K562 (cell line): ENCODE measurements around the gene ZFP3. TPM values are rescaled to one million over a fixed set of nuclear protein-coding genes. Genes with fewer than 3 reads are reported as not detected.
A peak's percentile ranks its signal among the peaks of the same experiment; 100 is the strongest.

Experiments
- ATF1 ChIP-seq, 2 experiments: fragments of 450-650 bp in 1 of 2; IDR thresholded peaks; 2 replicates each; pipeline ENCODE4 v1.6.1; 2016; ENCODE audit warnings: missing compliant biosample characterization in 1 of 2, missing genetic modification characterization in 1 of 2
- BRF1 ChIP-seq: IDR thresholded peaks from 3 replicates; pipeline ENCODE4 v1.6.1; 2011; ENCODE audit warnings: borderline replicate concordance, mild to moderate bottlenecking; ENCODE audit not compliant: insufficient read length; ENCODE audit errors: extremely low read depth
- ETV1 ChIP-seq: fragments of 450-650 bp; conservative IDR thresholded peaks from 2 replicates; pipeline ENCODE4 v1.6.1; 2016; ENCODE audit warnings: missing genetic modification characterization, control low read depth, low read depth, missing compliant biosample characterization
- GABPB1 ChIP-seq: sonication (generic); formaldehyde crosslinking; IDR thresholded peaks from 2 replicates; pipeline ENCODE4 v1.8.0; 2022; ENCODE audit warnings: mild to moderate bottlenecking, missing genetic modification reagents
- HNRNPK ChIP-seq: fragments of 200-400 bp; formaldehyde crosslinking; IDR thresholded peaks from one replicate; pipeline ENCODE4 v1.6.1; 2018; ENCODE audit warnings: mild to moderate bottlenecking, low read depth, low read length; ENCODE audit not compliant: poor library complexity, severe bottlenecking
- KDM2B ChIP-seq: fragments of 250-450 bp; sonication (Bioruptor Pico); IDR thresholded peaks from 2 replicates; pipeline ENCODE4 v1.8.0; 2021; ENCODE audit warnings: mild to moderate bottlenecking, moderate library complexity
- TRIM28 ChIP-seq: fragments of 450-650 bp; IDR thresholded peaks from 2 replicates; pipeline ENCODE4 v1.6.1; 2017
- ZBTB7A ChIP-seq: IDR thresholded peaks from 2 replicates; pipeline ENCODE4 v1.6.1; 2011; ENCODE audit warnings: low read depth, mild to moderate bottlenecking, low read length, moderate library complexity, borderline replicate concordance; ENCODE audit not compliant: control insufficient read depth
- ZBTB8A ChIP-seq: fragments of 450-650 bp; IDR thresholded peaks from 2 replicates; pipeline ENCODE4 v1.6.1; 2018; ENCODE audit warnings: mild to moderate bottlenecking, moderate library complexity; ENCODE audit not compliant: partially characterized antibody
- ZNF263 ChIP-seq: sonication (generic); formaldehyde crosslinking; IDR thresholded peaks from 2 replicates; pipeline ENCODE4 v1.8.0; 2022; ENCODE audit warnings: mild to moderate bottlenecking, missing genetic modification reagents, borderline replicate concordance
- ZNF785 ChIP-seq: fragments of 250-450 bp; sonication (Bioruptor Pico); IDR thresholded peaks from 2 replicates; pipeline ENCODE4 v1.4.0; 2020; ENCODE audit warnings: mild to moderate bottlenecking
- polyA plus RNA-seq, 8 experiments: library from polyadenylated mRNA; depleted of rRNA in 4 of 8; stranded (reverse) in 5 of 8; unstranded in 3 of 8; fragments of >200 nt; fragmentation: Nextera tagmentation in 2 of 8; fragmentation: Illumina TruSeq in 1 of 8; extraction: Ambion mirVana in 2 of 8; extraction: Trizol in 1 of 8; gene quantifications; 2 replicates each; pipeline versions ENCODE4 v1.2.1 to v1.2.3, GENCODE V29; 2011 to 2014; ENCODE audit warnings: inconsistent platforms in 1 of 8, missing spikeins in 1 of 8
- total RNA-seq, 7 experiments: library from RNA; depleted of rRNA in 6 of 7; stranded (reverse); fragments of >200 nt in 6 of 7; fragmentation: Illumina TruSeq in 2 of 7; extraction: Trizol in 2 of 7; gene quantifications; 2 replicates each; pipeline versions ENCODE4 v1.2.1 to v1.2.3, GENCODE V29; 2011 to 2021; ENCODE audit warnings: low replicate concordance in 1 of 7
- TF ChIP-seq, protein P1 (sequence below): fragments of 250-450 bp; sonication (Bioruptor Pico); IDR thresholded peaks from 2 replicates; pipeline ENCODE4 v1.4.0; 2020; ENCODE audit warnings: mild to moderate bottlenecking, moderate library complexity, borderline replicate concordance
- TF ChIP-seq, protein P2 (sequence below): fragments of 200-800 bp; sonication (Bioruptor generic); IDR thresholded peaks from 2 replicates; pipeline ENCODE4 v1.6.1; 2017; ENCODE audit warnings: missing genetic modification characterization, missing compliant biosample characterization
- TF ChIP-seq, protein P3 (sequence below): sonication (generic); formaldehyde crosslinking; IDR thresholded peaks from 2 replicates; pipeline ENCODE4 v1.9.0; 2022; ENCODE audit warnings: mild to moderate bottlenecking, missing genetic modification reagents
- TF ChIP-seq, protein P4 (sequence below): sonication (generic); formaldehyde crosslinking; IDR thresholded peaks from 2 replicates; pipeline ENCODE4 v1.8.0; 2023; ENCODE audit warnings: mild to moderate bottlenecking, missing genetic modification reagents

The ZFP3 gene
- total and polyA plus RNA-seq, 9 of the 15 experiments (the other 6 are each of a cell fraction or from before 2014, with no cell fraction given), result 0.04 TPM; not detected in 8

DNA sequence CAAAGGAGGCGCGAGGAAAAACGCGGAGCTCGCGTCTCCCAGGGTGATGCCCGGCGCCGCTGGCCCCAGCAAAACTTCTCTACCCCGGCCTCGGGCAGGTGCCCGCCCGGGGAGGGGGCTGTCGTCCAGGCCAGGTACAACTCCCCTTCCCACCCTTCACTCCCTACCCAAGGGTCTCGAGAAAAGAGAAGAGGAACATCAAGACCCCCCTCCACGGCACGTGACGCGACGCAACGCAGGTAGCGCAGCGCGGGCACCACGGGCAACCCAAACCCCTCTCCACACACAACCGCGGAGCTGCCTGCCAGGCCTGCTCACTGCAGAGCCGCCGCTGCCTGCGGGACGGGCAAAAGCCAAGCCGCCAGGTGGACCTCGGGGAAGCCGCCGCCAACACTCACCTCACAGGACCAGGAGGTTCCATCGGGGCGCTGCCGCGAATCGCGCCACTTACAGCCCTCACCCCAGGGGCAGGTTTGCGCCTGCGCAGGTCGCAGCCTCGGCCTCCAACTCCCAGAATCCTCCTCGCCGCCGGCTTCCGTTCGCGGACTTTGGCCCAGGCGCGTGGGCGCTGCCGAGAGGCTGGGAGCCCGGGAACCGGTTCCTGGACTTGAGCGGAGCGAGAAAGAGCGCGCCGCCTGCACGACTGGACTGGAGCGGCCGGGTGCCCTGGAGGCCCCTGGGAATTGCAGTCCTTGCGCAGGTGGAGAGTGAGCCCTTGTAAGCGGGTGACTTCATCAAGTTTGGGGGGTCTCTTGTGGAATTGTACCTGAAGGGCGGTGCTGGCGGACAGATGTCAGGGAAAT lies 33.3 kb downstream of the ZFP3 start, which contains the start of gene ZNF232 (continued):
- TF ChIP-seq, protein P1, sequence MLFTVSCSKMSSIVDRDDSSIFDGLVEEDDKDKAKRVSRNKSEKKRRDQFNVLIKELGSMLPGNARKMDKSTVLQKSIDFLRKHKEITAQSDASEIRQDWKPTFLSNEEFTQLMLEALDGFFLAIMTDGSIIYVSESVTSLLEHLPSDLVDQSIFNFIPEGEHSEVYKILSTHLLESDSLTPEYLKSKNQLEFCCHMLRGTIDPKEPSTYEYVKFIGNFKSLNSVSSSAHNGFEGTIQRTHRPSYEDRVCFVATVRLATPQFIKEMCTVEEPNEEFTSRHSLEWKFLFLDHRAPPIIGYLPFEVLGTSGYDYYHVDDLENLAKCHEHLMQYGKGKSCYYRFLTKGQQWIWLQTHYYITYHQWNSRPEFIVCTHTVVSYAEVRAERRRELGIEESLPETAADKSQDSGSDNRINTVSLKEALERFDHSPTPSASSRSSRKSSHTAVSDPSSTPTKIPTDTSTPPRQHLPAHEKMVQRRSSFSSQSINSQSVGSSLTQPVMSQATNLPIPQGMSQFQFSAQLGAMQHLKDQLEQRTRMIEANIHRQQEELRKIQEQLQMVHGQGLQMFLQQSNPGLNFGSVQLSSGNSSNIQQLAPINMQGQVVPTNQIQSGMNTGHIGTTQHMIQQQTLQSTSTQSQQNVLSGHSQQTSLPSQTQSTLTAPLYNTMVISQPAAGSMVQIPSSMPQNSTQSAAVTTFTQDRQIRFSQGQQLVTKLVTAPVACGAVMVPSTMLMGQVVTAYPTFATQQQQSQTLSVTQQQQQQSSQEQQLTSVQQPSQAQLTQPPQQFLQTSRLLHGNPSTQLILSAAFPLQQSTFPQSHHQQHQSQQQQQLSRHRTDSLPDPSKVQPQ (CRISPR knock-in tag), result no peak
- TF ChIP-seq, protein P2, sequence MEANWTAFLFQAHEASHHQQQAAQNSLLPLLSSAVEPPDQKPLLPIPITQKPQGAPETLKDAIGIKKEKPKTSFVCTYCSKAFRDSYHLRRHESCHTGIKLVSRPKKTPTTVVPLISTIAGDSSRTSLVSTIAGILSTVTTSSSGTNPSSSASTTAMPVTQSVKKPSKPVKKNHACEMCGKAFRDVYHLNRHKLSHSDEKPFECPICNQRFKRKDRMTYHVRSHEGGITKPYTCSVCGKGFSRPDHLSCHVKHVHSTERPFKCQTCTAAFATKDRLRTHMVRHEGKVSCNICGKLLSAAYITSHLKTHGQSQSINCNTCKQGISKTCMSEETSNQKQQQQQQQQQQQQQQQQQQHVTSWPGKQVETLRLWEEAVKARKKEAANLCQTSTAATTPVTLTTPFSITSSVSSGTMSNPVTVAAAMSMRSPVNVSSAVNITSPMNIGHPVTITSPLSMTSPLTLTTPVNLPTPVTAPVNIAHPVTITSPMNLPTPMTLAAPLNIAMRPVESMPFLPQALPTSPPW (CRISPR knock-in tag), result no peak
- TF ChIP-seq ZBTB7A (0 out of 2 replicates have a peak, but pooled peaks have one; percentile 23), TRIM28 (no peak), BRF1 (no peak), KDM2B (CRISPR knock-in tag) (0 out of 2 replicates have a peak, but pooled peaks have one; percentile 76), HNRNPK (no peak), GABPB1 (CRISPR knock-in tag) (peak; percentile 73; the same call in 1 of the 2 replicates), ZNF785 (CRISPR knock-in tag) (no peak), ATF1 (CRISPR knock-in tag; IDR thresholded peaks at IDR 0.05) (no peak), ATF1 (tag; IDR thresholded peaks at IDR 0.05) (peak; percentile 55), ETV1 (tag) (peak; percentile 72), ZBTB8A (no peak), ZNF263 (no peak)
- TF ChIP-seq, protein P3, sequence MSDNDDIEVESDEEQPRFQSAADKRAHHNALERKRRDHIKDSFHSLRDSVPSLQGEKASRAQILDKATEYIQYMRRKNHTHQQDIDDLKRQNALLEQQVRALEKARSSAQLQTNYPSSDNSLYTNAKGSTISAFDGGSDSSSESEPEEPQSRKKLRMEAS (CRISPR knock-in tag), result peak; percentile 67; the same call in 1 of the 2 replicates
- TF ChIP-seq, protein P4, sequence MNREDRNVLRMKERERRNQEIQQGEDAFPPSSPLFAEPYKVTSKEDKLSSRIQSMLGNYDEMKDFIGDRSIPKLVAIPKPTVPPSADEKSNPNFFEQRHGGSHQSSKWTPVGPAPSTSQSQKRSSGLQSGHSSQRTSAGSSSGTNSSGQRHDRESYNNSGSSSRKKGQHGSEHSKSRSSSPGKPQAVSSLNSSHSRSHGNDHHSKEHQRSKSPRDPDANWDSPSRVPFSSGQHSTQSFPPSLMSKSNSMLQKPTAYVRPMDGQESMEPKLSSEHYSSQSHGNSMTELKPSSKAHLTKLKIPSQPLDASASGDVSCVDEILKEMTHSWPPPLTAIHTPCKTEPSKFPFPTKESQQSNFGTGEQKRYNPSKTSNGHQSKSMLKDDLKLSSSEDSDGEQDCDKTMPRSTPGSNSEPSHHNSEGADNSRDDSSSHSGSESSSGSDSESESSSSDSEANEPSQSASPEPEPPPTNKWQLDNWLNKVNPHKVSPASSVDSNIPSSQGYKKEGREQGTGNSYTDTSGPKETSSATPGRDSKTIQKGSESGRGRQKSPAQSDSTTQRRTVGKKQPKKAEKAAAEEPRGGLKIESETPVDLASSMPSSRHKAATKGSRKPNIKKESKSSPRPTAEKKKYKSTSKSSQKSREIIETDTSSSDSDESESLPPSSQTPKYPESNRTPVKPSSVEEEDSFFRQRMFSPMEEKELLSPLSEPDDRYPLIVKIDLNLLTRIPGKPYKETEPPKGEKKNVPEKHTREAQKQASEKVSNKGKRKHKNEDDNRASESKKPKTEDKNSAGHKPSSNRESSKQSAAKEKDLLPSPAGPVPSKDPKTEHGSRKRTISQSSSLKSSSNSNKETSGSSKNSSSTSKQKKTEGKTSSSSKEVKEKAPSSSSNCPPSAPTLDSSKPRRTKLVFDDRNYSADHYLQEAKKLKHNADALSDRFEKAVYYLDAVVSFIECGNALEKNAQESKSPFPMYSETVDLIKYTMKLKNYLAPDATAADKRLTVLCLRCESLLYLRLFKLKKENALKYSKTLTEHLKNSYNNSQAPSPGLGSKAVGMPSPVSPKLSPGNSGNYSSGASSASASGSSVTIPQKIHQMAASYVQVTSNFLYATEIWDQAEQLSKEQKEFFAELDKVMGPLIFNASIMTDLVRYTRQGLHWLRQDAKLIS, result no peak
